GM13976 (cell line): ENCODE results near the gene INPPL1.

ENCODE experiments used
- DNase-seq: peaks from one replicate; pipeline ENCODE4 v3.0.0; 2012; ENCODE audit warnings: low spot score
- in situ Hi-C: fragments of 300-500 bp; cut with MboI; formaldehyde crosslinking; loops from one replicate; pipeline ENCODE4 v1.12.0; 2022; ENCODE audit warnings: low sequenced_read_pairs, mixed read lengths, inconsistent platforms; ENCODE audit not compliant: unreplicated experiment
- TF ChIP-seq, protein P1 (sequence below): IDR thresholded peaks from 2 replicates; pipeline ENCODE4 v1.5.1; 2012; ENCODE audit warnings: borderline replicate concordance, mild to moderate bottlenecking; ENCODE audit not compliant: insufficient read depth; ENCODE audit errors: extremely low read depth, missing control alignments, control extremely low read depth

Gene INPPL1

DNA sequence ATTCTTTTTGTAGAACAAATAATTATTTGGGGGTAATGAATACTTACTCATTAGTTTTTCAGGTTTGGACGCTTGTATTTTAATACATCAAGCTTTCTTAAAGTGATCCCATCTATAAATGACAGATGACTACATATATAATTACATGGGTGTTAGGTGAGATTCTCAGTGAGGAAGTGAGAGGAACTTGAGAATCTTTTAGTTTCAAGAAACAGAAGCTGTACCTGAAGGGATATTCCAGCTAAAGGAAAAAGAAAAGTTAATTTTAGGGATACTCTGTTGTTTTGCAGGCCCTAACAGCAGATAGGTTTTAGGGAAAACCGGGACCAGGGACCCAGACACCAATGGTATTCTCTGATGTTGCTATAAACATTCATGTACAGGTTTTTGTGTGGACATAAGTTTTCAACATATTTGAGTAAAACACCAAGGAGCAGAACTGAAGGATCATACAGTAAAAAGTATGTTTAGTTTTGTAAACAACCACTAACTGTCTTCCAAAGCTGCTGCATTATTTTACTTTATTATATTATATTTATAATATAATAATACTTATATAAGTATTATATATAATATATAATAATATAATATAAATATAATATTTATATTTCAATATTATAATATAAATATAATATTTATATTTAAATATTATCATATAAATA lies 43.5 kb downstream of the INPPL1 start:
- TF ChIP-seq, protein P1, sequence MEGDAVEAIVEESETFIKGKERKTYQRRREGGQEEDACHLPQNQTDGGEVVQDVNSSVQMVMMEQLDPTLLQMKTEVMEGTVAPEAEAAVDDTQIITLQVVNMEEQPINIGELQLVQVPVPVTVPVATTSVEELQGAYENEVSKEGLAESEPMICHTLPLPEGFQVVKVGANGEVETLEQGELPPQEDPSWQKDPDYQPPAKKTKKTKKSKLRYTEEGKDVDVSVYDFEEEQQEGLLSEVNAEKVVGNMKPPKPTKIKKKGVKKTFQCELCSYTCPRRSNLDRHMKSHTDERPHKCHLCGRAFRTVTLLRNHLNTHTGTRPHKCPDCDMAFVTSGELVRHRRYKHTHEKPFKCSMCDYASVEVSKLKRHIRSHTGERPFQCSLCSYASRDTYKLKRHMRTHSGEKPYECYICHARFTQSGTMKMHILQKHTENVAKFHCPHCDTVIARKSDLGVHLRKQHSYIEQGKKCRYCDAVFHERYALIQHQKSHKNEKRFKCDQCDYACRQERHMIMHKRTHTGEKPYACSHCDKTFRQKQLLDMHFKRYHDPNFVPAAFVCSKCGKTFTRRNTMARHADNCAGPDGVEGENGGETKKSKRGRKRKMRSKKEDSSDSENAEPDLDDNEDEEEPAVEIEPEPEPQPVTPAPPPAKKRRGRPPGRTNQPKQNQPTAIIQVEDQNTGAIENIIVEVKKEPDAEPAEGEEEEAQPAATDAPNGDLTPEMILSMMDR = no peak
- in situ Hi-C loops = no loop called here
- no peak for DNase-seq

DNA sequence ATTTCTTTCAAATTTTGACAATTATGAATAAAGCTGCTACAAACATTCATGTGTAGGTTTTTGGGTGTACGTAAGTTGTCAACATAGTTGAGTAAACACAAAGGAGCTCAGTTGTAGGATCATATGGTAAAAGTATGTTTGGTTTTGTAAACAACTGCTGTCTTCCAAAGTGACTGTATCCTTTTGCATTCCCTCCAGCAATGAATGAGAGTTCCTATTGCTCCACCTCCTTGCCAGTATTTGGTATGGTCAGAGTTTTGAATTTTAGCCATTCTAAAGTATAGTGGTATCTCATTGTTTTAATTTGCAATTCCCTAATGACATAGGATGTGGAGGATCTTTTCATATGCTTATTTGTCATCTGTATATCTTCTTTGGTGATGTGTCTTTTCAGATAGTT lies 47.4 kb downstream of the INPPL1 start:
- no peak for DNase-seq
- TF ChIP-seq, protein P1 = no peak
- in situ Hi-C loops = no loop called here

DNA sequence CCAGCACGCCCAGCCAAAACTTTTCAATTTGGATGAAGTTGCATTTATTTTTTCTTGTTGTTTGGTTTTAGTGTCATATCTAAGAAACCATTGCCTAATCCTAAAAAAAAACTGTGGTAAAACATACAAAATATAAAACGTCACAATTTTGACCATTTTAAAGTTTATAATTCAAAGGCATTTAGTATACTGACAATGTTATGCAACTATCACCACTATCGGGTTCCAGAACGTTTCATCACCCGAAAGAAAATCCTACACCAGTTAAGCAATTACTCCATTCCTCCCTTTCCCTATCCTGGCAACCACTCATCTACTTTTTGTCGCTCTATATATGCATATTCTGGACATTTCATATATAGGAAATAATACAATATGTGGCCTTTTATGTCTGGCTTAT lies 49.9 kb downstream of the INPPL1 start:
- in situ Hi-C loops = no loop called here
- no peak for DNase-seq
- TF ChIP-seq, protein P1 = no peak

DNA sequence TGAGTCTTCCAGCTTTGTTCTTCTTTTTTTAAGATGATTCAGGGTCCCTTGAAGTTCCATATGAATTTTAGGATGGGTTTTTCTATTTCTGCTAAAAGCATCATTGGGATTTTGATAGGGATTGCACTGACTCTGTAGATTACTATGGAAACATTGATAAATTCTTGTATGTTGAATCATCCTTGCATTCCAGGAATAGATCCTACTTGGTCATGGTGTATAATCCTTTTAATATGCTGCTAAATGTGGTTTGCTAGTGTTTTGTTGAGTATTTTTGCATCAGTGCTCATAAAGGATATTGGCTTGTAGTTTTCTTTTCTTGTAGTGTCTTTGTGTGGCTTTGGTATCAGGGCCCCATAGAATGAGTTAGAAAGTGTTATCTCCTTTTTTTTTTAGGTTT lies 54.3 kb downstream of the INPPL1 start:
- TF ChIP-seq, protein P1 = no peak
- DNase-seq = no peak
- in situ Hi-C loops = no loop called here

DNA sequence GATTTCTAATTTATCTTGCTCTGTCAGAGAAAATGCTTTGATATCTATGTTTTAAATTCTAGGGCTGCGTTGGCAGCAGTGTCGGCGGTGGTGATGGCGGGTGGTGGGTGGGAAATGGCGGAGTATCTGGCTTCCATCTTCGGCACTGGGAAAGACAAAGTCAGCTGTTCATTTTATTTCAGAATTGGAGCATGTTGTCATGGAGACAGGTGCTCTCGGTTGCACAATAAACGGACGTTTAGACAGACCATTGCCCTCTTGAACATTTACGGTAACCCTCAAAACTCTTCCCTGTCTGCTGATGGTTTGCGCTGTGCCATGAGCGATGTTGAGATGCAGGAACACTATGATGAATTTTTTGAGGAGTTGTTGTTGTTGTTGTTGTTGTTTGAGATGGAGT lies 55.5 kb downstream of the INPPL1 start:
- TF ChIP-seq, protein P1 = no peak
- in situ Hi-C loops = no loop called here
- no peak for DNase-seq

DNA sequence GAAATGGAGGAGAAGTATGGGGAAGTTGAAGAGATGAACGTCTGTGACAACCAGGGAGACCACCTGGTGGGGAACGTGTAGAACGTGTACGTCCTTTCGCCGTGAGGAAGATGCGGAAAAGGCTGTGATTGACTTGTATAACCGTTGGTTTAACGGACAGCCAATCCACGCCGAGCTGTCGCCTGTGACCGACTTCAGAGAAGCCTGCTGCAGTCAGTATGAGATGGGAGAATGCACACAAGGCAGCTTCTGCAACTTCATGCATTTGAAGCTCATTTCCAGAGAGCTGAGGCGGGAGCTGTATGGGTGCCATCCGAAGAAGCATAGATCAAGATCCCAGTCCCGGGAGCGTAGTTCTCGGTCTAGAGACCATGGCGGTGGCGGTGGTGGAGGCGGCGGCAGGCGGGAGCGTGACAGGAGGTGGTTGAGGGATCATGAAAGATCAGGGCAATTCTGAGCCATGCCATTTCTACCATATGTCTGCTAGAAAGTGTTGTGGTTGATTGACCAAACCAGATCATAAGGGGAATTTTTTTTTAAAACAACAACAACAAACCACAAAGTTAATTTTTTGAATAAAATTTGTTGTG lies 56.3 kb downstream of the INPPL1 start:
- no peak for DNase-seq
- in situ Hi-C loops = no loop called here
- TF ChIP-seq, protein P1 = no peak
